Stomach (tissue), 9 donors: ENCODE data around the gene SLC8A2. TPM values are rescaled to one million over a fixed set of nuclear protein-coding genes. Genes with fewer than 3 reads are reported as not detected.

Experiments used
- DNase-seq, 2 donors: peaks; one replicate each; pipeline versions ENCODE4 v3.0.0 to v3.0.0-alpha.2; 2013 to 2019
- H3K27ac ChIP-seq, 5 donors: fragments of 200-600 bp in 4 of 5; sonication (generic) in 4 of 5; one replicate each; pipeline ENCODE4 v1.5.1; 2013 to 2019; ENCODE audit warnings: mild to moderate bottlenecking in 1 of 5, moderate library complexity in 1 of 5
- H3K27me3 ChIP-seq, 3 donors: fragments of 200-600 bp; sonication (generic); one replicate each; pipeline ENCODE4 v1.5.1; 2017 to 2019; ENCODE audit warnings: mixed run types in 1 of 3
- H3K36me3 ChIP-seq, 4 donors: fragments of 200-600 bp; sonication (generic); 1 replicate in 3 of 4; 2 replicates in 1 of 4; pipeline ENCODE4 v1.5.1; 2016 to 2019
- H3K4me1 ChIP-seq, 4 donors: fragments of 200-600 bp; sonication (generic); one replicate each; pipeline ENCODE4 v1.5.1; 2016 to 2019
- H3K4me3 ChIP-seq, 4 donors: fragments of 200-600 bp; sonication (generic) in 3 of 4; one replicate each; pipeline ENCODE4 v1.5.1; 2016 to 2019; ENCODE audit warnings: mild to moderate bottlenecking in 1 of 4
- H3K9me3 ChIP-seq, 4 donors: fragments of 200-600 bp; sonication (generic); one replicate each; pipeline ENCODE4 v1.5.1; 2016 to 2019
- CTCF ChIP-seq, 7 experiments: fragments of 450-650 bp in 4 of 7; fragments of 200-600 bp in 3 of 7; sonication (generic) in 3 of 7; IDR thresholded peaks; one replicate each; pipeline ENCODE4 v1.5.1; 2016 to 2019; ENCODE audit warnings: antibody characterized with exemption in 7 of 7, control low read depth in 2 of 7, mild to moderate bottlenecking in 1 of 7
- EP300 ChIP-seq: sonication (generic); formaldehyde crosslinking; IDR thresholded peaks from one replicate; pipeline ENCODE4 v1.6.1; 2017; ENCODE audit warnings: antibody characterized with exemption
- POLR2A ChIP-seq, 4 donors: fragments of 450-650 bp; IDR thresholded peaks; one replicate each; pipeline ENCODE4 v1.6.1; 2016; ENCODE audit warnings: antibody characterized with exemption in 4 of 4, control low read depth in 2 of 4, mild to moderate bottlenecking in 1 of 4, moderate library complexity in 1 of 4
- POLR2AphosphoS5 ChIP-seq, 3 donors: sonication (generic); formaldehyde crosslinking; IDR thresholded peaks; one replicate each; pipeline ENCODE4 v1.6.1; 2016; ENCODE audit warnings: antibody characterized with exemption in 3 of 3
- WGBS, 5 donors: extraction: QIAGEN DNeasy Blood & Tissue Kit in 3 of 5; methylation state at CpG; one replicate each; pipeline versions ENCODE4 v1.1.5 to v1.1.7; 2013 to 2018; 5-methylcytosine and 5-hydroxymethylcytosine counted together
- intact Hi-C: fragments of 100-400 bp; cut with DNase I; formaldehyde crosslinking; loops from one replicate; pipeline ENCODE4 v1.15.1; 2023; ENCODE audit warnings: low total_unique reads
- polyA plus RNA-seq, 3 donors: library from polyadenylated mRNA; stranded (reverse); fragments of 200-250 nt; gene quantifications; one replicate each; pipeline ENCODE4 v1.2.3, GENCODE V29; 2013
- total RNA-seq, 5 donors: library from RNA; depleted of rRNA; stranded (reverse); fragments of >200 nt; gene quantifications; one replicate each; pipeline versions ENCODE4 v1.1.0 to v1.2.3, GENCODE V29; 2014 to 2016
- donor health status: healthy with polysubstance abuse.
- donor health status: Bipolar disorder and iron deficiency.
- donor health status: healthy.

SLC8A2 gene
- total and polyA plus RNA-seq, 8 donors, result 0.12 to 17.9 (median 2.0) TPM

GRCh38 chr19:47503130-47503825 lies 31.6 kb upstream of the SLC8A2 start:
- no peak for DNase-seq
- WGBS, 5 donors, result 91 to 96% (median 94%) methylated on average over 11 to 13 of the region's 13 CpGs

DNA sequence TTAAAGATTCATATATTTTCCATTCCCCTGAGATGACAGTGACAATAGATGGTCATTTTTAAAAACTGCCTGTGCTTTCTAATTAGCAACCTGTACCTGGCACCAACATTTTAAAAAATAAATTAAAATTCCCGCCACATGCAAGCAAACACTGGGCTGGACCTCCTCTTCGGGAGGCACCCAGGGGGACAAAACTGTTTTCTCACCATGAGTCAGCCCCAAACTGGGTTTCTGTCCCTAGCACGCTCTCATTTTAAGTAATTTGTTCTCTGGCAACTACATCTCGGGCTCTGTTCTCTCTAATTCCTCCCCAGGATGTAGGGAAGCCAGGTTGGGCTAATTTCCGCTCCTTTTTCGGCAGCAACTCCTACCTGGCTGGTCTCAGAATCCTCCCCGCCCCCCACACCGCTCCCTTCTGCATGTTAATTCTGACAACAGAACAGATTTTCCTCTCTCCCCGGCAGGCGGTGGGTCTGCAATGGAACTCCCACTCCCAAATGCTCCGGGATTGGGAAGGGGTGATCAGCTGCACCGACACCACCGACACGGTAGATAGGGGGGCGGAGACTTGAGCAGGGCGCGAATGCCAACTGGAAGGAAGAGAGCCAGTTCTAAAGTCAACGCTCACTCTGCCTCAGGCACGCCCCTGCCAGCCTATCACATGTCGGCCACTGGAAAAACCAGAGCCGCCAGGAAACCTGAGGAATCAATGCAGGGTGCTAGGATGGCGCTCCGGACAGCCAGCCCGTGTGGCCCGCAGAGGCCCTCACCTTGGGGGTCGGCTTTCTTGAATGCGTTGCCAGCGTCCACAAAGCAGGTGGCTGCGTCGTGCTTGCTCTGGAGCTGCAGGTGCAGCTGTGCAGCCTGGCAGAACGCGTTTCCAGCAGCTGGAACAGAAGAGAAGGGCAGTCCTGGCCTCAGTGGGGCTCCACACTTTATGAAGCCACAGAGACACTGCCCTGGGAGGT lies 28.5 kb upstream of the SLC8A2 start:
- Histone ChIP-seq H3K9me3 (no peaks in the 10 kb centered on the region), H3K4me1 (peaks cover 12 to 47% (median 40%) of the 10 kb centered on the region in 4 donors), H3K4me3 (no peak overlapping the region), H3K36me3 (peaks cover 52 to 94% (median 91%) of the 10 kb centered on the region in 4 donors), H3K27ac (peak overlapping the region in 1 of 5 donors; percentile 12), H3K27me3 (no peaks in the 10 kb centered on the region)
- intact Hi-C loops, result no loop called here
- 51 to 70% (median 61%) methylated on average over 27 to 32 of the region's 32 CpGs for WGBS, 5 donors
- DNase-seq, result peak in 1 of 2 donors; percentile 69
- TF ChIP-seq CTCF (IDR thresholded peaks at IDR 0.05), result no peak
- no peak for TF ChIP-seq EP300
- TF ChIP-seq POLR2A (IDR thresholded peaks at IDR 0.05), result no peak
- no peak for TF ChIP-seq POLR2AphosphoS5 (IDR thresholded peaks at IDR 0.05)

More at GRCh38 chr19:47503130-47503825, 31.6 kb upstream of the SLC8A2 start:
- TF ChIP-seq CTCF (IDR thresholded peaks at IDR 0.05), result no peak
- no peak for TF ChIP-seq POLR2A (IDR thresholded peaks at IDR 0.05)
- no peak for TF ChIP-seq POLR2AphosphoS5 (IDR thresholded peaks at IDR 0.05)
- no peak for TF ChIP-seq EP300
- H3K27me3 ChIP-seq, result no peaks in the 10 kb centered on the region
- no peak overlapping the region for H3K27ac ChIP-seq
- H3K4me3 ChIP-seq, result no peak overlapping the region
- peaks cover 42 to 80% (median 76%) of the 10 kb centered on the region in 4 donors for H3K36me3 ChIP-seq
- H3K9me3 ChIP-seq, result no peaks in the 10 kb centered on the region
- H3K4me1 ChIP-seq, result peaks cover 32 to 54% (median 46%) of the 10 kb centered on the region in 4 donors
- intact Hi-C loops, result no loop called here

DNA sequence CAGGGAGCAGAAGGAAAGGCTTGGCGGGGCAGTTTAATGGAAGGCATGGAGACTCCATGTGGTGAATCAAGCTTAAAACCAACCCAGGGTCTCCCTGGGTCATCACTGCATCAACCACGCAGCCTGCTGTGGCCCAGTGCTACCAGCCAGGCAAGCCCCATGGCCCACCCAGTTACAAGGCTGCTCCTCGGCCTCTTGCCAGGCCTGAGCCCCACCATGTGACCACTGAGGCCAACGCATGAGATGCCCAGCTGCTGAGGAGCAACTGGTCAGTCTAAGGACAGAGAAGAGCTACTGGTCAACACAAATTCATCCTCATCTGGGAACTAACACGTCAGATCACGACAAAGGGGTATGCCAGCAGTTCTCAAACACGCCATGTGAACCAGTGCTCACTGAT lies 27.7 kb upstream of the SLC8A2 start:
- peaks cover 12 to 50% (median 42%) of the 10 kb centered on the region in 4 donors for H3K4me1 ChIP-seq
- TF ChIP-seq CTCF (IDR thresholded peaks at IDR 0.05), result no peak
- no peak for TF ChIP-seq EP300
- TF ChIP-seq POLR2A (IDR thresholded peaks at IDR 0.05), result no peak
- no peak for TF ChIP-seq POLR2AphosphoS5 (IDR thresholded peaks at IDR 0.05)
- DNase-seq, result no peak
- H3K27me3 ChIP-seq, result no peaks in the 10 kb centered on the region
- 87 to 96% (median 93%) methylated on average over 6 to 7 of the region's 7 CpGs for WGBS, 5 donors
- intact Hi-C loops, result no loop called here
- H3K4me3 ChIP-seq, result no peak overlapping the region
- no peak overlapping the region for H3K27ac ChIP-seq
- H3K9me3 ChIP-seq, result no peaks in the 10 kb centered on the region
- peaks cover 57 to 95% (median 93%) of the 10 kb centered on the region in 4 donors for H3K36me3 ChIP-seq

DNA sequence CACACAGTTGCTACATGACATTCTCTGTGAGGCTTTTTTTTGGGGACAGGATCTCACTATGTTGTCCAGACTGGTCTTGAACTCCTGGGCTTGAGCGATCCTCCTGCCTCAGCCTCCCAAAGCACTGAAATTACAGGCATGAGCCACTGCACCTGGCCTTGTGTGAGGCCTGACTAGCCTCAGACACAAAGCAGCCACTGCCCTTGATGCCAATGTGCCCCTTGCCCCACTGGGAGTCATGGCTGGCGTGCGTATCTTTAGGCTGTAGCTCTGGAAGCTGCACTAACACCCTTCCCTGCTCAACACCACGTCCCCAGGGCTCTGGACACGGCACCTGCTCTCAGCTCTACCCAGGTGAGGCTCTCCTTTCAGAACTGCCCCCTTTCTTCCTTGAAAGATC lies 26.9 kb upstream of the SLC8A2 start:
- Histone ChIP-seq H3K27me3 (no peaks in the 10 kb centered on the region), H3K4me3 (no peak overlapping the region), H3K4me1 (peaks cover 12 to 50% (median 42%) of the 10 kb centered on the region in 4 donors), H3K27ac (peak overlapping the region in 2 of 5 donors; percentile 10 to 29), H3K9me3 (no peaks in the 10 kb centered on the region), H3K36me3 (peaks cover 53 to 96% (median 95%) of the 10 kb centered on the region in 4 donors)
- intact Hi-C loops, result no loop called here
- TF ChIP-seq CTCF (IDR thresholded peaks at IDR 0.05), result no peak
- TF ChIP-seq POLR2A (IDR thresholded peaks at IDR 0.05), result no peak
- no peak for TF ChIP-seq EP300
- no peak for TF ChIP-seq POLR2AphosphoS5 (IDR thresholded peaks at IDR 0.05)
- WGBS, 5 donors, result 90 to 98% (median 92%) methylated on average over 5 of the region's 5 CpGs
- DNase-seq, result no peak
